ENCODE measurements around the gene NELFB. TPM values are rescaled to one million over a fixed set of nuclear protein-coding genes. Genes with fewer than 3 reads are reported as not detected.

The NELFB gene
- total and polyA plus RNA-seq, 9 of the 15 experiments (the other 6 are each of a cell fraction or from before 2014, with no cell fraction given), result 0.24 to 84.0 (median 29.7) TPM

DNA sequence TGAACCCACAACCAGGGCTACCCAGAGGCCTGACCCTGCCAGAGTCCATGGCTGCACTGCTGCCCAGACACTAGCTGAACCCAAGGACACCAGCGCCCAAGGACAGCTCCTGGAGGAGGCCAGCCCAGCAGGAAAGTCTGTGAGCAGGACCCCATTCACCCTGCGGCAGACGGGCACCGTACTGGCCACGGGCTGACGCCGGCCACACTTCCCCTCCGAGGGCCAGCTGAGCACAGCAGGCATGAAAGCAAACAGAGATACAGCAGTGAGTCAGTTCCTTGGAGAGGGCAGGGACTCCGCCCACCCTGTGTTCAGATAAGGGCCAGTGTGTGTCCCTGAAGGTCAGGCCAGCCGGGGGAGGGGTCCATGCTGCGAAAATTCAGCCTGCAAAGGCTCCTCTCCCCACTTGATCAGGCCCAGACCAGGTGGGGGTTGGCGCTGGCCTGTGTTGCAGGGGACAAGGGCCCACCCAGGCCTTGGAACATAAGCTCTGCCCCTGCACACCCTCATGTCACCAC lies 36.3 kb upstream of the NELFB start (continued):
- TF ChIP-seq, protein P1, sequence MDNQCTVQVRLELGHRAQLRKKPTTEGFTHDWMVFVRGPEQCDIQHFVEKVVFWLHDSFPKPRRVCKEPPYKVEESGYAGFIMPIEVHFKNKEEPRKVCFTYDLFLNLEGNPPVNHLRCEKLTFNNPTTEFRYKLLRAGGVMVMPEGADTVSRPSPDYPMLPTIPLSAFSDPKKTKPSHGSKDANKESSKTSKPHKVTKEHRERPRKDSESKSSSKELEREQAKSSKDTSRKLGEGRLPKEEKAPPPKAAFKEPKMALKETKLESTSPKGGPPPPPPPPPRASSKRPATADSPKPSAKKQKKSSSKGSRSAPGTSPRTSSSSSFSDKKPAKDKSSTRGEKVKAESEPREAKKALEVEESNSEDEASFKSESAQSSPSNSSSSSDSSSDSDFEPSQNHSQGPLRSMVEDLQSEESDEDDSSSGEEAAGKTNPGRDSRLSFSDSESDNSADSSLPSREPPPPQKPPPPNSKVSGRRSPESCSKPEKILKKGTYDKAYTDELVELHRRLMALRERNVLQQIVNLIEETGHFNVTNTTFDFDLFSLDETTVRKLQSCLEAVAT (IDR thresholded peaks at IDR 0.05), result no peak
- TF ChIP-seq ZNF780A (CRISPR knock-in tag; IDR thresholded peaks at IDR 0.05) (no peak), MTA2 (IDR thresholded peaks at IDR 0.05; ENCODE audit: low read depth) (peak; percentile 27; the same call in 1 of the 2 replicates), KDM2B (CRISPR knock-in tag; IDR thresholded peaks at IDR 0.05) (no peak), STAT5B (CRISPR knock-in tag; IDR thresholded peaks at IDR 0.05) (no peak), EWSR1 (IDR thresholded peaks at IDR 0.05; ENCODE audit: borderline replicate concordance, low read depth, partially characterized antibody) (no peak), ELF2 (CRISPR knock-in tag; IDR thresholded peaks at IDR 0.05) (no peak), RBFOX2 (IDR thresholded peaks at IDR 0.05; ENCODE audit: low read depth, low read length) (peak; percentile 71), E2F8 (IDR thresholded peaks at IDR 0.05; ENCODE audit: low read depth, partially characterized antibody) (no peak), DPF2 (IDR thresholded peaks at IDR 0.05) (peak; percentile 96), NR2F6 (CRISPR knock-in tag; IDR thresholded peaks at IDR 0.05) (no peak), ZNF778 (CRISPR knock-in tag; IDR thresholded peaks at IDR 0.05) (no peak), ARNT (IDR thresholded peaks at IDR 0.05) (no peak), SRSF3 (IDR thresholded peaks at IDR 0.05; ENCODE audit: insufficient read depth, low read length) (no peak), WHSC1 (IDR thresholded peaks at IDR 0.05; ENCODE audit: low read length) (peak; percentile 15), SMARCA5 (IDR thresholded peaks at IDR 0.05) (no peak), CBFA2T2 (conservative IDR thresholded peaks at IDR 0.05) (peak; percentile 43), BCL6 (CRISPR knock-in tag; IDR thresholded peaks at IDR 0.05) (no peak)
- TF ChIP-seq, protein P2, sequence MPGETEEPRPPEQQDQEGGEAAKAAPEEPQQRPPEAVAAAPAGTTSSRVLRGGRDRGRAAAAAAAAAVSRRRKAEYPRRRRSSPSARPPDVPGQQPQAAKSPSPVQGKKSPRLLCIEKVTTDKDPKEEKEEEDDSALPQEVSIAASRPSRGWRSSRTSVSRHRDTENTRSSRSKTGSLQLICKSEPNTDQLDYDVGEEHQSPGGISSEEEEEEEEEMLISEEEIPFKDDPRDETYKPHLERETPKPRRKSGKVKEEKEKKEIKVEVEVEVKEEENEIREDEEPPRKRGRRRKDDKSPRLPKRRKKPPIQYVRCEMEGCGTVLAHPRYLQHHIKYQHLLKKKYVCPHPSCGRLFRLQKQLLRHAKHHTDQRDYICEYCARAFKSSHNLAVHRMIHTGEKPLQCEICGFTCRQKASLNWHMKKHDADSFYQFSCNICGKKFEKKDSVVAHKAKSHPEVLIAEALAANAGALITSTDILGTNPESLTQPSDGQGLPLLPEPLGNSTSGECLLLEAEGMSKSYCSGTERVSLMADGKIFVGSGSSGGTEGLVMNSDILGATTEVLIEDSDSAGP (CRISPR knock-in tag; IDR thresholded peaks at IDR 0.05), result no peak
- TF ChIP-seq, protein P3, sequence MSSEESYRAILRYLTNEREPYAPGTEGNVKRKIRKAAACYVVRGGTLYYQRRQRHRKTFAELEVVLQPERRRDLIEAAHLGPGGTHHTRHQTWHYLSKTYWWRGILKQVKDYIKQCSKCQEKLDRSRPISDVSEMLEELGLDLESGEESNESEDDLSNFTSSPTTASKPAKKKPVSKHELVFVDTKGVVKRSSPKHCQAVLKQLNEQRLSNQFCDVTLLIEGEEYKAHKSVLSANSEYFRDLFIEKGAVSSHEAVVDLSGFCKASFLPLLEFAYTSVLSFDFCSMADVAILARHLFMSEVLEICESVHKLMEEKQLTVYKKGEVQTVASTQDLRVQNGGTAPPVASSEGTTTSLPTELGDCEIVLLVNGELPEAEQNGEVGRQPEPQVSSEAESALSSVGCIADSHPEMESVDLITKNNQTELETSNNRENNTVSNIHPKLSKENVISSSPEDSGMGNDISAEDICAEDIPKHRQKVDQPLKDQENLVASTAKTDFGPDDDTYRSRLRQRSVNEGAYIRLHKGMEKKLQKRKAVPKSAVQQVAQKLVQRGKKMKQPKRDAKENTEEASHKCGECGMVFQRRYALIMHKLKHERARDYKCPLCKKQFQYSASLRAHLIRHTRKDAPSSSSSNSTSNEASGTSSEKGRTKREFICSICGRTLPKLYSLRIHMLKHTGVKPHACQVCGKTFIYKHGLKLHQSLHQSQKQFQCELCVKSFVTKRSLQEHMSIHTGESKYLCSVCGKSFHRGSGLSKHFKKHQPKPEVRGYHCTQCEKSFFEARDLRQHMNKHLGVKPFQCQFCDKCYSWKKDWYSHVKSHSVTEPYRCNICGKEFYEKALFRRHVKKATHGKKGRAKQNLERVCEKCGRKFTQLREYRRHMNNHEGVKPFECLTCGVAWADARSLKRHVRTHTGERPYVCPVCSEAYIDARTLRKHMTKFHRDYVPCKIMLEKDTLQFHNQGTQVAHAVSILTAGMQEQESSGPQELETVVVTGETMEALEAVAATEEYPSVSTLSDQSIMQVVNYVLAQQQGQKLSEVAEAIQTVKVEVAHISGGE (CRISPR knock-in tag; IDR thresholded peaks at IDR 0.05), result no peak; a peak in 1 of 6 replicates
